GM23248 (cell line): ENCODE measurements around the gene ALDH1L1. TPM values are rescaled to one million over a fixed set of nuclear protein-coding genes. Genes with fewer than 3 reads are reported as not detected.

Source experiments
- DNase-seq: peaks from one replicate; pipeline ENCODE4 v3.0.0-alpha.2; 2015
- H2AFZ ChIP-seq: fragments of 200-600 bp; sonication (generic); 2 replicates; pipeline ENCODE4 v1.6.1; 2016; ENCODE audit warnings: antibody characterized with exemption
- H3F3A ChIP-seq: fragments of 200-600 bp; sonication (generic); 2 replicates; pipeline ENCODE4 v1.6.1; 2016; ENCODE audit warnings: mild to moderate bottlenecking, antibody characterized with exemption, mixed run types; ENCODE audit not compliant: insufficient read depth
- H3K27ac ChIP-seq: fragments of 200-600 bp; sonication (generic); 2 replicates; pipeline ENCODE4 v1.5.1; 2016; ENCODE audit warnings: mild to moderate bottlenecking
- H3K27me3 ChIP-seq: fragments of 200-600 bp; sonication (generic); replicated peaks from 2 replicates; pipeline ENCODE4 v1.6.1; 2016; ENCODE audit warnings: mild to moderate bottlenecking; ENCODE audit not compliant: insufficient read depth
- H3K36me3 ChIP-seq: fragments of 200-600 bp; sonication (generic); 2 replicates; pipeline ENCODE4 v1.6.1; 2016; ENCODE audit warnings: low read depth, mild to moderate bottlenecking
- H3K4me1 ChIP-seq: fragments of 200-600 bp; sonication (generic); 2 replicates; pipeline ENCODE4 v1.6.1; 2016; ENCODE audit warnings: mild to moderate bottlenecking; ENCODE audit not compliant: insufficient read depth
- H3K4me2 ChIP-seq: fragments of 200-600 bp; sonication (generic); one replicate; pipeline ENCODE4 v1.6.1; 2016; ENCODE audit warnings: mild to moderate bottlenecking; ENCODE audit not compliant: unreplicated experiment
- H3K4me3 ChIP-seq: fragments of 200-600 bp; sonication (generic); 2 replicates; pipeline ENCODE4 v1.5.1; 2016; ENCODE audit warnings: mild to moderate bottlenecking
- H3K79me2 ChIP-seq: fragments of 200-600 bp; sonication (generic); 2 replicates; pipeline ENCODE4 v1.6.1; 2016; ENCODE audit warnings: mild to moderate bottlenecking; ENCODE audit not compliant: insufficient read depth
- H3K9ac ChIP-seq: fragments of 200-600 bp; sonication (generic); 2 replicates; pipeline ENCODE4 v1.6.1; 2016; ENCODE audit warnings: mild to moderate bottlenecking
- H3K9me2 ChIP-seq: fragments of 200-600 bp; sonication (generic); 2 replicates; pipeline ENCODE4 v1.6.1; 2016; ENCODE audit warnings: mixed run types, mild to moderate bottlenecking, moderate library complexity; ENCODE audit not compliant: insufficient read depth
- H3K9me3 ChIP-seq: fragments of 200-600 bp; sonication (generic); one replicate; pipeline ENCODE4 v1.6.1; 2017; ENCODE audit warnings: low read depth
- H4K20me1 ChIP-seq: fragments of 200-600 bp; sonication (generic); 2 replicates; pipeline ENCODE4 v1.6.0; 2016; ENCODE audit not compliant: insufficient read depth
- EZH2 ChIP-seq: fragments of 200-600 bp; sonication (generic); IDR thresholded peaks from 2 replicates; pipeline ENCODE4 v1.6.1; 2018; ENCODE audit warnings: antibody characterized with exemption, mild to moderate bottlenecking; ENCODE audit not compliant: insufficient read depth, poor library complexity, severe bottlenecking
- EZH2phosphoT487 ChIP-seq: fragments of 200-600 bp; sonication (generic); IDR thresholded peaks from 2 replicates; pipeline ENCODE4 v1.6.1; 2018; ENCODE audit warnings: antibody characterized with exemption, moderate library complexity, mild to moderate bottlenecking, low read depth; ENCODE audit not compliant: insufficient read depth
- WGBS, 2 experiments: methylation state at CpG; one replicate each; pipeline ENCODE4 v1.1.6; 2015 to 2017; ENCODE audit warnings: low lambda C conversion rate in 2 of 2, low coverage in 1 of 2; ENCODE audit errors: missing lambda C conversion rate in 2 of 2; 5-methylcytosine and 5-hydroxymethylcytosine counted together
- in situ Hi-C: fragments of 300-500 bp; cut with MboI; formaldehyde crosslinking; loops from 2 replicates; pipeline ENCODE4 v1.15.0; 2020
- polyA plus RNA-seq: library from polyadenylated mRNA; unstranded; fragments of >200 nt; fragmentation: Nextera tagmentation; extraction: Ambion mirVana; gene quantifications from 2 replicates; pipeline ENCODE4 v1.2.1, GENCODE V29; 2016
- total RNA-seq: library from RNA; depleted of rRNA; stranded (reverse); fragments of >200 nt; shearing (Covaris generic); gene quantifications from 2 replicates; pipeline ENCODE4 v1.2.3, GENCODE V29; 2014

The ALDH1L1 gene
- total and polyA plus RNA-seq, 2 experiments from 2014 or later: not detected

DNA sequence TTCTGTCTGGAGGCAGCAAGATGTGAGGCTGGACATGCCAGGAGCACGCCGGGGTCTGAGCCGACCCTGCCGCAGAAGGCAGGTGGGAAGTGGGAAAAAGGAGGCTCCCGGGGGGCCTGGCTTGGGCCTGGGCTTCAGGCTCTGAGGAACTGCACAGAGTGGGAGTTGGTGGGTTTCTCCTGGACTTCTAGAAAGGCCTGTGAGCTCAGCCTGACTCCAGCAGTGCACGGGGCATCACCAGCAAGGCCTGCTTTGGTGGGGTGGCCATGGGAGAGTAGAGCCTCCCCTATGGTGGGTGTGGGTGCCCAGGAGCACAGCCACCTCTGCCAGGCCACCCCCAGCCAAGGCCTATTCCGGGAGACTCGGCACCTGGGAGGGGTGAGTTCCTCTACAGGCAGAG lies 78.4 kb downstream of the ALDH1L1 start:
- no peaks in the 10 kb centered on the region for H3K9me2 ChIP-seq
- in situ Hi-C loops: no loop called here
- TF ChIP-seq EZH2phosphoT487 (no peak), EZH2 (no peak)
- 60 to 67% methylated on average over 8 of the region's 8 CpGs for whole genome bisulfite sequencing, 2 experiments
- H3K4me3 ChIP-seq: no peak overlapping the region
- no peaks in the 10 kb centered on the region for H3F3A ChIP-seq
- no peak for DNase-seq
- no peak overlapping the region for H3K27ac ChIP-seq
- H3K36me3 ChIP-seq: no peaks in the 10 kb centered on the region
- peak overlapping the region; percentile 76 for H2AFZ ChIP-seq
- H3K79me2 ChIP-seq: no peaks in the 10 kb centered on the region
- no peak overlapping the region for H3K4me2 ChIP-seq
- H4K20me1 ChIP-seq: no peaks in the 10 kb centered on the region
- peaks cover 8% of the 10 kb centered on the region for H3K4me1 ChIP-seq
- no peaks in the 10 kb centered on the region for H3K9me3 ChIP-seq
- H3K9ac ChIP-seq: 0 out of 2 replicates have a peak overlapping the region, but pooled peaks have one; percentile 56
- H3K27me3 ChIP-seq: no peaks in the 10 kb centered on the region

DNA sequence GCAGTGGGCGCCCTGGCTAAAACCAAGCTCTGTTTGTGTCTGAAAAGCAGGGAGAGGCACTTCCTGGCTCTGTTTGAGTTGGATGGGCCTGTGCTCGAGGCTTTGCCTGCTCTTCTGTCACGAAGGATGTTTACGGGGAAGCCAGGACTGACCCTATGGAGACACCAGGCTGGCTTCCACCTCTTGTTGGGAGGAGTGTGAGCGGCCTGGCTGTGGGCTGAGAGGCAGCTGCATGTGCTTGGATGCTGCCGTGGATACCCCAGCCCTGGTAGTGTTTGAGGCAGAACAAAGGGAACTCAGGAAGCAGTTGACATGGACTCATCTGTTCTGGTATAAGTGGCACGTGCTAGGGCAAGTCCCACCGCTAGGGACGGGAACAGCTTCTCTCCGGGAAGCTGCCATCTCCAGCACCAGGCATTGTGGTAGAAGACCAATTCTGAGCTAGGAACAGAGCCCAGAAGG lies 78.8 kb downstream of the ALDH1L1 start:
- H4K20me1 ChIP-seq: no peaks in the 10 kb centered on the region
- in situ Hi-C loops: no loop called here
- H3K4me3 ChIP-seq: no peak overlapping the region
- DNase-seq: no peak
- H3K4me2 ChIP-seq: no peak overlapping the region
- no peaks in the 10 kb centered on the region for H3K36me3 ChIP-seq
- H3K4me1 ChIP-seq: peaks cover 8% of the 10 kb centered on the region
- 75 to 77% methylated on average over 10 of the region's 10 CpGs for WGBS, 2 experiments
- no peaks in the 10 kb centered on the region for H3K9me2 ChIP-seq
- no peak overlapping the region for H2AFZ ChIP-seq
- H3K27me3 ChIP-seq: no peaks in the 10 kb centered on the region
- no peaks in the 10 kb centered on the region for H3F3A ChIP-seq
- no peak overlapping the region for H3K27ac ChIP-seq
- H3K79me2 ChIP-seq: no peaks in the 10 kb centered on the region
- no peak for TF ChIP-seq EZH2
- TF ChIP-seq EZH2phosphoT487: no peak
- H3K9ac ChIP-seq: no peak overlapping the region
- H3K9me3 ChIP-seq: no peaks in the 10 kb centered on the region

DNA sequence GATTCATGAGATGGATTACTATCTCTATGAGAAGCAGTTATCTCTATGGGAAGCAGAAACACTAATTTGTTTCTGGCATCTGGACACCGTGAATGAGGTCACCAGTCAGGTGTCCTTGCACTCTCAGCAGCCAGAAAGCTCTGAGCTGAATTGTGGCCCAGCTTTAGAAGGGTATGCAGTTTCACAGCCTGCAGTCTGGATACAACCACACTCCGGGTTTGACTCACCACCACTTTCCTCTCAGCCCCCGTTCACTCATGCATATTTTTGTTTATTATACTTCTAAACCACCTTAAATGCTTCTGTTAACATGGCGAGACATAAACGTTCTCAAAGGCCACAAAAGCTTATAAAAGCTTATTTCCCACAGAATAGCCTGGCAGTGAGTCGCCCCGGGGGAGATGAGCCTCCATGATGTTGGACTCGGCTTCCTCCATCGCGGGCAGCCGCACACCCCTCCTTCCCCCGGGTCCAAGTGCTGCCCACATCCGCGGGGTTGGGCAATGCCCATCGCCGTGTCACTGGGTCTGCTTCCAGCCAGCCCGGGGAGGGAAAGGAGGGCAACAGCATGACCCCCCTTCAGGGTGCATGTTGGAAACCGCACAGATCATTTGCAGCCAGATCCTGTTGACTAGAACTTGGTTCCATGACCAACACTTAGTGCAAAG lies 79.6 kb downstream of the ALDH1L1 start:
- H3K27me3 ChIP-seq: no peaks in the 10 kb centered on the region
- 38 to 41% methylated on average over 17 to 18 of the region's 18 CpGs for WGBS, 2 experiments
- no peaks in the 10 kb centered on the region for H4K20me1 ChIP-seq
- DNase-seq: peak; percentile 59
- H3K4me1 ChIP-seq: peaks cover 8% of the 10 kb centered on the region
- H3K36me3 ChIP-seq: no peaks in the 10 kb centered on the region
- H3K9me2 ChIP-seq: no peaks in the 10 kb centered on the region
- H3K9ac ChIP-seq: no peak overlapping the region
- no peaks in the 10 kb centered on the region for H3F3A ChIP-seq
- no peak overlapping the region for H3K27ac ChIP-seq
- no peak overlapping the region for H3K4me3 ChIP-seq
- TF ChIP-seq EZH2 (no peak), EZH2phosphoT487 (no peak)
- H3K79me2 ChIP-seq: no peaks in the 10 kb centered on the region
- in situ Hi-C loops: no loop called here
- H2AFZ ChIP-seq: no peak overlapping the region
- no peaks in the 10 kb centered on the region for H3K9me3 ChIP-seq
- H3K4me2 ChIP-seq: no peak overlapping the region

DNA sequence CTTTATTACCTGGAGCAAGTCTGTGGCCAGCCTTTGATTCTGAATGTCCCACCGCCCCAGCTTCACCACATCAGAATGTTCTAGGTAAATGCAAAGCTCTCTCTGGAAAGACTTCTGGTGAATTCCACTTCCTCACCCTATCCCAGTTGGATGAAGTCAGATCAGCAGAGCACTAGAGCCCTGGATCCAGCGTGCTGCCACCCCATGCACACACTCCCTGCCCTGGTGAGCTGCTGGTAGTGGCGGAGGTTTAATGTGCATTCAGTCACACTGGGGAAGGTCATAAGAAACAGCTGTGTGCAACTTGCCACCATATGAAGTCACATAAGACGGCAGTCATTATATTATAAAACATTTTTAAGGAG lies 80.1 kb downstream of the ALDH1L1 start:
- Histone ChIP-seq H3K4me3 (no peak overlapping the region), H3K4me2 (no peak overlapping the region), H3K4me1 (peaks cover 8% of the 10 kb centered on the region), H2AFZ (no peak overlapping the region), H3K27me3 (no peaks in the 10 kb centered on the region), H3K27ac (no peak overlapping the region), H3F3A (no peaks in the 10 kb centered on the region), H4K20me1 (no peaks in the 10 kb centered on the region), H3K9me3 (no peaks in the 10 kb centered on the region), H3K79me2 (no peaks in the 10 kb centered on the region), H3K36me3 (no peaks in the 10 kb centered on the region), H3K9ac (no peak overlapping the region), H3K9me2 (no peaks in the 10 kb centered on the region)
- WGBS, 2 experiments: 55% methylated on average over 4 of the region's 4 CpGs
- no peak for TF ChIP-seq EZH2
- no peak for TF ChIP-seq EZH2phosphoT487
- in situ Hi-C loops: no loop called here
- no peak for DNase-seq

DNA sequence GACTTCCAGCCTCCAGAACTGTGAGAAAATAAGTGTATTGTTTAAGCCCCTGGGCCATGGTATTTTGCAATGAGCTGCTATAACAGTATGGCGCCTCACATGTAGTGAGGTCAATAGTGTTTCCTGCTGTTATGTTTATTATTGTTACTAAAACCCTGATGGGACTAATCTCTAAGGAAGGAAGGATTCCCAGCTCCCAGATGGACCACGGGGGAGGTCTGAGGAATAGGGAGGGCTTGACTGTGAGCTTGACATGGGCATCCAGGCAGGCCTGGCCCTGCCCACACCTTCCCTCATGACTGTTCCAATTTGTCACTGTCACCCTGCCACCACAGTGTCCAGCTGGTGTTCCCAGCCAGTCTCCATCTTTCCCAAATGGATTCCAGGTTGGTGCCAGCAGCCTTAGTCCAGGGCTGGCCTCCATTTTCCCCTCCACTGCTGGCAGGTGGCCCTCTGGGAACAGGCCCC lies 82.0 kb downstream of the ALDH1L1 start:
- H3K27ac ChIP-seq: no peak overlapping the region
- H3K36me3 ChIP-seq: no peaks in the 10 kb centered on the region
- TF ChIP-seq EZH2 (no peak), EZH2phosphoT487 (no peak)
- H2AFZ ChIP-seq: no peak overlapping the region
- H3F3A ChIP-seq: no peaks in the 10 kb centered on the region
- 60 to 79% methylated on average over 2 of the region's 2 CpGs for WGBS, 2 experiments
- no peaks in the 10 kb centered on the region for H3K79me2 ChIP-seq
- H3K4me3 ChIP-seq: no peak overlapping the region
- peaks cover 8% of the 10 kb centered on the region for H3K4me1 ChIP-seq
- H4K20me1 ChIP-seq: no peaks in the 10 kb centered on the region
- DNase-seq: no peak
- no peaks in the 10 kb centered on the region for H3K27me3 ChIP-seq
- in situ Hi-C loops: no loop called here
- H3K9me2 ChIP-seq: no peaks in the 10 kb centered on the region
- H3K9me3 ChIP-seq: no peaks in the 10 kb centered on the region
- H3K4me2 ChIP-seq: no peak overlapping the region
- H3K9ac ChIP-seq: no peak overlapping the region
